Testis (tissue), 3 donors: ENCODE results near the gene LKAAEAR1. TPM values are rescaled to one million over a fixed set of nuclear protein-coding genes. Genes with fewer than 3 reads are reported as not detected.

Source experiments
- DNase-seq: peaks from one replicate; pipeline ENCODE4 v3.0.0-alpha.2; 2019
- H3K27ac ChIP-seq, 2 donors: fragments of 200-600 bp; sonication (generic); one replicate each; pipeline ENCODE4 v1.5.1; 2019
- H3K27me3 ChIP-seq: fragments of 200-600 bp; sonication (generic); one replicate; pipeline ENCODE4 v1.5.1; 2019
- H3K36me3 ChIP-seq: fragments of 200-600 bp; sonication (generic); one replicate; pipeline ENCODE4 v1.5.1; 2017; ENCODE audit warnings: low read depth; ENCODE audit errors: missing control alignments
- H3K4me1 ChIP-seq: fragments of 200-600 bp; sonication (generic); one replicate; pipeline ENCODE4 v1.5.1; 2019
- H3K4me3 ChIP-seq, 2 donors: fragments of 200-600 bp; sonication (generic); one replicate each; pipeline ENCODE4 v1.5.1; 2017 to 2019
- H3K9me3 ChIP-seq: fragments of 200-600 bp; sonication (generic); one replicate; pipeline ENCODE4 v1.5.1; 2017
- POLR2A ChIP-seq: fragments of 450-650 bp; IDR thresholded peaks from one replicate; pipeline ENCODE4 v1.6.1; 2017; ENCODE audit warnings: antibody characterized with exemption, mild to moderate bottlenecking, moderate library complexity
- WGBS, 2 donors: methylation state at CpG; one replicate each; pipeline ENCODE4 v1.1.5; 2018; 5-methylcytosine and 5-hydroxymethylcytosine counted together
- intact Hi-C: fragments of 100-400 bp; cut with DNase I; formaldehyde crosslinking; loops from one replicate; pipeline ENCODE4 v1.15.1; 2023; ENCODE audit warnings: low total_unique reads
- polyA plus RNA-seq: library from polyadenylated mRNA; stranded (reverse); fragments of 350-450 nt; fragmentation: Illumina TruSeq; extraction: RNeasy Lipid Tissue Mini Kit (QIAGEN cat#74804); gene quantifications from one replicate; pipeline ENCODE4 v1.2.3, GENCODE V29; 2014; ENCODE audit warnings: low read depth, low replicate concordance; ENCODE audit not compliant: insufficient read depth
- total RNA-seq, 2 donors: library from RNA; depleted of rRNA; stranded (reverse); fragments of >200 nt; gene quantifications; one replicate each; pipeline ENCODE4 v1.2.3, GENCODE V29; 2016
- TF ChIP-seq, protein P1 (sequence below), 3 experiments: fragments of 450-650 bp in 2 of 3; fragments of 200-600 bp in 1 of 3; sonication (generic) in 1 of 3; IDR thresholded peaks; one replicate each; pipeline ENCODE4 v1.5.1; 2016 to 2019; ENCODE audit warnings: antibody characterized with exemption in 3 of 3, mild to moderate bottlenecking in 2 of 3, moderate library complexity in 1 of 3

The LKAAEAR1 gene
- total and polyA plus RNA-seq, 3 donors from 2014 or later, result 6.6 to 89.9 (median 45.3) TPM

GRCh38 chr20:64103871-64104666 lies 19.9 kb upstream of the LKAAEAR1 start:
- H3K27me3 ChIP-seq, result no peaks in the 10 kb centered on the region
- peaks cover 5% of the 10 kb centered on the region for H3K4me1 ChIP-seq
- 72 to 79% methylated on average over 17 to 20 of the region's 20 CpGs for WGBS, 2 donors
- TF ChIP-seq, protein P1, sequence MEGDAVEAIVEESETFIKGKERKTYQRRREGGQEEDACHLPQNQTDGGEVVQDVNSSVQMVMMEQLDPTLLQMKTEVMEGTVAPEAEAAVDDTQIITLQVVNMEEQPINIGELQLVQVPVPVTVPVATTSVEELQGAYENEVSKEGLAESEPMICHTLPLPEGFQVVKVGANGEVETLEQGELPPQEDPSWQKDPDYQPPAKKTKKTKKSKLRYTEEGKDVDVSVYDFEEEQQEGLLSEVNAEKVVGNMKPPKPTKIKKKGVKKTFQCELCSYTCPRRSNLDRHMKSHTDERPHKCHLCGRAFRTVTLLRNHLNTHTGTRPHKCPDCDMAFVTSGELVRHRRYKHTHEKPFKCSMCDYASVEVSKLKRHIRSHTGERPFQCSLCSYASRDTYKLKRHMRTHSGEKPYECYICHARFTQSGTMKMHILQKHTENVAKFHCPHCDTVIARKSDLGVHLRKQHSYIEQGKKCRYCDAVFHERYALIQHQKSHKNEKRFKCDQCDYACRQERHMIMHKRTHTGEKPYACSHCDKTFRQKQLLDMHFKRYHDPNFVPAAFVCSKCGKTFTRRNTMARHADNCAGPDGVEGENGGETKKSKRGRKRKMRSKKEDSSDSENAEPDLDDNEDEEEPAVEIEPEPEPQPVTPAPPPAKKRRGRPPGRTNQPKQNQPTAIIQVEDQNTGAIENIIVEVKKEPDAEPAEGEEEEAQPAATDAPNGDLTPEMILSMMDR (IDR thresholded peaks at IDR 0.05), result no peak
- TF ChIP-seq POLR2A, result no peak
- H3K4me3 ChIP-seq, result no peak overlapping the region
- intact Hi-C loops, result no loop called here
- peak; percentile 8 for DNase-seq
- no peaks in the 10 kb centered on the region for H3K9me3 ChIP-seq
- H3K36me3 ChIP-seq, result no peaks in the 10 kb centered on the region
- no peak overlapping the region for H3K27ac ChIP-seq

DNA sequence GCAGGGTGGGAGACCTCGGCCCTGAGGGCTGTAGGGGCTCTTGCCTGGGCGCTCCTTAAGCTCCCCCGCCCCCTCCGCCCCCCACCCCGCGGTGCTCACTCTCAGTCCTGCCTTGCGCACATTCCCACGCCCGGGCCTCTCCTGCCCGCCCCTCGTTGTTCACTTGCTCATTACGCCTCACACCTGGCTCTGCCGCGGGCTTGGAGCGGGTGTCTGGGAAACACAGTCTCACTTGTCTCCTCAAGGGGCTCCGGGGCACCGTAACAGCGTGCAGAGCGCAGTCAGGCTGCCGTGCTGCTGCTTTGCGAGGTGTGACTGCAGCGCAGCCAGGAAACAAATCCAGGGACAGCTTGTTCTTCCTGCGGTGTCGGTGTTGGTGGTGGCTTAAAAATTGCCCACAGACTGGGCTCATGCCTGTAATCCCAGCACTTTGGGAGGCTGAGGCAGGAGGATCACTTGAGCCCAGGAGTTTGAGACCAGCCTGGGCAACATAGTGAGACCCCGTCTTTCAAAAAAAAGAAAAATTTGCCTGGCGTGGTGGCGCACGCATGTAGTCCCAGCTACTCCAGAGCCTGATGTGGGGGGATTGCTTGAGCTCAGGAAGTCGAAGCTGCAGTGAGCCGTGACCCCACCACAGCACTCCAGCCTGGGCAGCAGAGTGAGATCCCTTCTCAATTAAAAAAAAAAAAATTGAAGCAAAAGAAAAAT lies 18.6 kb upstream of the LKAAEAR1 start:
- H3K36me3 ChIP-seq, result no peaks in the 10 kb centered on the region
- H3K27me3 ChIP-seq, result no peaks in the 10 kb centered on the region
- intact Hi-C loops, result no loop called here
- H3K9me3 ChIP-seq, result no peaks in the 10 kb centered on the region
- H3K4me3 ChIP-seq, result peak overlapping the region; percentile 32 to 48
- peak; percentile 11 for DNase-seq
- no peak overlapping the region for H3K27ac ChIP-seq
- H3K4me1 ChIP-seq, result peaks cover 5% of the 10 kb centered on the region
- WGBS, 2 donors, result 12 to 15% methylated on average over 26 to 28 of the region's 30 CpGs
- TF ChIP-seq, protein P1 (IDR thresholded peaks at IDR 0.05), result no peak
- no peak for TF ChIP-seq POLR2A

DNA sequence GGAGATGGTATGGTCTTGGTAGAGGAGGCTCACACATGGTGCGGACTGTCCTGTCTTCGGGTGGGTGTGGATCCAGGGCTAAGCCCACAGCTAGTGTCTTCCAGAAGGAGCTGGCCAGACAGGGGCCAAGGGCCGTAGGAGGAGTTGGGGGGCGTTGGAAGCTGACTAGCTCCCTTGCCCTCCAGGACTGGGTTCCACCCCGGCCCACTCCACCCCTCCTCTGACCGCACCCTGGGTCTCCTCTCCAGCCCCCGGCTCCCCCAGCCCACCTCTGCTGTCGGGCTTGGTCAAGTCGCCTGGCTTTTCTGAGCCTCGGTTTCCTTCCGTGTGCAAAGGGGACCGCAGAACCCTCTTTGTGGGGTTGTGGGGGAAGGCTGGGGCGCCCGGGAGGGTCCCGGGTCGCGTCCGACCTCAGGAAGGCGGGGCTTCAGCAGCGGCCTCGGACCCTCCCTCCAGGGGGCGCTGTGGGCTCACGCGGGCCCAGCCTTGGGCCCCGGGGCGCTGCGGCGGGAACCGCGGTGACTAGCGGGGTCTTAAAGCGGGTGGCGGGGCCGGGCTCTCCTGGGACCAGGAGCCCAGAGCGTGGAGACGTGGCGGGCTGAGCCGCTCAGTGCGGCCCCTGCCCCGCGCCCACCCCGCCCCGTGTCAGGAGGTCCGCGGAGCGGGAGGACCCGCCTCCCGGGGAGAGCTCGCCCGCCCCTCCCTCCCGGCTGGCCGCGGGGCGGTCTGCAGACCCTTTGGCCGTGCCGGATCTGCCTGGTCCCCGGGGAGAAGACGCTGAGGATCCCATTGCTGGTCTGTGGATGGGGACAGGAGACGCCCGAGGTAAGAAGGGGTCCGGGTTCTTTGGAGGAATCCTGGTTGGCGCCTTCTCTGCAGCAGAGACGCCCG lies 17.8 kb upstream of the LKAAEAR1 start:
- TF ChIP-seq, protein P1 (IDR thresholded peaks at IDR 0.05), result peak; percentile 31 to 67 (median 37)
- TF ChIP-seq POLR2A, result no peak
- Histone ChIP-seq H3K27ac (no peak overlapping the region), H3K36me3 (no peaks in the 10 kb centered on the region), H3K4me1 (peaks cover 5% of the 10 kb centered on the region), H3K27me3 (no peaks in the 10 kb centered on the region), H3K4me3 (peak overlapping the region; percentile 32 to 48), H3K9me3 (no peaks in the 10 kb centered on the region)
- peak; percentile 64 for DNase-seq
- WGBS, 2 donors, result 8 to 19% methylated on average over 11 to 44 of the region's 64 CpGs
- intact Hi-C loops, result no loop called here

GRCh38 chr20:64100946-64101688 lies 16.9 kb upstream of the LKAAEAR1 start:
- Histone ChIP-seq H3K27ac (no peak overlapping the region), H3K9me3 (no peaks in the 10 kb centered on the region), H3K4me3 (no peak overlapping the region), H3K36me3 (no peaks in the 10 kb centered on the region), H3K27me3 (no peaks in the 10 kb centered on the region), H3K4me1 (peaks cover 5% of the 10 kb centered on the region)
- WGBS, 2 donors, result 90 to 91% methylated on average over 9 of the region's 9 CpGs
- no peak for TF ChIP-seq POLR2A
- TF ChIP-seq, protein P1 (IDR thresholded peaks at IDR 0.05), result no peak
- DNase-seq, result no peak
- intact Hi-C loops, result no loop called here
